Nephron progenitor cell (in vitro differentiated cells): ENCODE measurements around the gene RILP.

Experiments used
- DNase-seq: peaks from one replicate; pipeline ENCODE4 v3.0.0; 2021
- H3K27ac Mint-ChIP-seq: 2 replicates; pipeline ENCODE4 v1.8.0; 2021; ENCODE audit warnings: mild to moderate bottlenecking, moderate library complexity, mixed read lengths
- H3K27me3 Mint-ChIP-seq: 2 replicates; pipeline ENCODE4 v1.8.0; 2021; ENCODE audit warnings: mild to moderate bottlenecking, low read depth, mixed read lengths; ENCODE audit not compliant: poor library complexity
- H3K36me3 Mint-ChIP-seq: 2 replicates; pipeline ENCODE4 v1.8.0; 2021; ENCODE audit warnings: low read depth, mixed read lengths
- H3K4me1 Mint-ChIP-seq: 2 replicates; pipeline ENCODE4 v1.8.0; 2021; ENCODE audit warnings: mixed read lengths
- H3K4me3 Mint-ChIP-seq: 2 replicates; pipeline ENCODE4 v1.8.0; 2021; ENCODE audit warnings: mild to moderate bottlenecking, moderate library complexity, mixed read lengths
- H3K9me3 Mint-ChIP-seq: 2 replicates; pipeline ENCODE4 v1.8.0; 2021; ENCODE audit warnings: mild to moderate bottlenecking, moderate library complexity, mixed read lengths
- CTCF ChIP-seq: fragments of 200-600 bp; sonication (generic); IDR thresholded peaks from 2 replicates; pipeline ENCODE4 v1.5.0; 2021; ENCODE audit warnings: antibody characterized with exemption

RILP gene

GRCh38 chr17:1634841-1635650 lies 14.6 kb downstream of the RILP start:
- H3K27ac Mint-ChIP-seq: no peak overlapping the region
- H3K36me3 Mint-ChIP-seq: no peaks in the 10 kb centered on the region
- TF ChIP-seq CTCF: no peak
- H3K4me3 Mint-ChIP-seq: no peak overlapping the region
- H3K27me3 Mint-ChIP-seq: peaks cover 26% of the 10 kb centered on the region
- no peaks in the 10 kb centered on the region for H3K9me3 Mint-ChIP-seq
- DNase-seq: no peak
- H3K4me1 Mint-ChIP-seq: peaks cover 27% of the 10 kb centered on the region

GRCh38 chr17:1630662-1631061 lies 19.0 kb downstream of the RILP start:
- no peak for DNase-seq
- no peaks in the 10 kb centered on the region for H3K36me3 Mint-ChIP-seq
- no peak overlapping the region for H3K27ac Mint-ChIP-seq
- H3K4me1 Mint-ChIP-seq: peaks cover 22% of the 10 kb centered on the region
- H3K27me3 Mint-ChIP-seq: peaks cover 53% of the 10 kb centered on the region
- no peaks in the 10 kb centered on the region for H3K9me3 Mint-ChIP-seq
- H3K4me3 Mint-ChIP-seq: peak overlapping the region; percentile 80
- no peak for TF ChIP-seq CTCF

- Mint-ChIP-seq H3K4me3 (peak overlapping the region; percentile 80), H3K36me3 (no peaks in the 10 kb centered on the region), H3K4me1 (peaks cover 27% of the 10 kb centered on the region), H3K27me3 (peaks cover 53% of the 10 kb centered on the region), H3K27ac (no peak overlapping the region), H3K9me3 (no peaks in the 10 kb centered on the region)
- peak; percentile 40 for DNase-seq
- TF ChIP-seq CTCF: peak; percentile 19
These were observed 20.0 kb downstream of the RILP start for GRCh38 chr17:1629504-1630310.

DNA sequence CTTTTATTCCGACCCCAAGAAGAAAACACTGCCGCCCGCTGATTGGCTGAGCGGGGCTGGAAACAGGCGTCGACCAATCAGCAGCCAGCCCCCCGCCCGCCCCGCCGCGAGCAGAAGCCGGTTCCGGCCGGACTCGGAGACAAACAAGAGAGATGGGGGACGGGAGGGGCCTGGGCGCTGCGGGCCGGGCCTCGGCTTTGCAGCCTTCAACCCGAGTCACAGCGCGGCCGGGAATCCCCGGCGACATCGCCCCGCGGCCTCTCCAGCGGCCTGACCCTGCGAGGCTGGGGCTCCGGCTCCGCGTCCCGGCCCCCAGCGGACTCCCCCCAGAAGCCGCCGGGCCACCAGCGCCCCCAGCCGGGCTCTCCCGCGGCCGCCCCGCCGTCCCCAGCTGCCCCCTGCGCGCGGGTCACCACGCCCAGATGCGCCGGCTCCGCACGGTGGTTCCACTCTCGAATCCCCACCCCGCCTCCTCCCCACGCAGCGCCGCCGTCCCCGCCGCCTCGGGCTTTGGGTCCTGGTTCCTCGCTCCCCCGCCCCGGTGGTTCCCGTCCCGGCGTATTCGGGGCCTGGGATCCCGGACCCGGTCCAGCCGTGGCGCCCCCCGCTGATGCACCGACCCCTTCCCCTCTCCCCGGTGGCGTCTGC lies 20.7 kb downstream of the RILP start:
- H3K27ac Mint-ChIP-seq: peak overlapping the region; percentile 74
- peak; percentile 94 for DNase-seq
- no peaks in the 10 kb centered on the region for H3K9me3 Mint-ChIP-seq
- peaks cover 53% of the 10 kb centered on the region for H3K27me3 Mint-ChIP-seq
- peaks cover 27% of the 10 kb centered on the region for H3K4me1 Mint-ChIP-seq
- no peak for TF ChIP-seq CTCF
- H3K4me3 Mint-ChIP-seq: peak overlapping the region; percentile 84
- H3K36me3 Mint-ChIP-seq: no peaks in the 10 kb centered on the region

DNA sequence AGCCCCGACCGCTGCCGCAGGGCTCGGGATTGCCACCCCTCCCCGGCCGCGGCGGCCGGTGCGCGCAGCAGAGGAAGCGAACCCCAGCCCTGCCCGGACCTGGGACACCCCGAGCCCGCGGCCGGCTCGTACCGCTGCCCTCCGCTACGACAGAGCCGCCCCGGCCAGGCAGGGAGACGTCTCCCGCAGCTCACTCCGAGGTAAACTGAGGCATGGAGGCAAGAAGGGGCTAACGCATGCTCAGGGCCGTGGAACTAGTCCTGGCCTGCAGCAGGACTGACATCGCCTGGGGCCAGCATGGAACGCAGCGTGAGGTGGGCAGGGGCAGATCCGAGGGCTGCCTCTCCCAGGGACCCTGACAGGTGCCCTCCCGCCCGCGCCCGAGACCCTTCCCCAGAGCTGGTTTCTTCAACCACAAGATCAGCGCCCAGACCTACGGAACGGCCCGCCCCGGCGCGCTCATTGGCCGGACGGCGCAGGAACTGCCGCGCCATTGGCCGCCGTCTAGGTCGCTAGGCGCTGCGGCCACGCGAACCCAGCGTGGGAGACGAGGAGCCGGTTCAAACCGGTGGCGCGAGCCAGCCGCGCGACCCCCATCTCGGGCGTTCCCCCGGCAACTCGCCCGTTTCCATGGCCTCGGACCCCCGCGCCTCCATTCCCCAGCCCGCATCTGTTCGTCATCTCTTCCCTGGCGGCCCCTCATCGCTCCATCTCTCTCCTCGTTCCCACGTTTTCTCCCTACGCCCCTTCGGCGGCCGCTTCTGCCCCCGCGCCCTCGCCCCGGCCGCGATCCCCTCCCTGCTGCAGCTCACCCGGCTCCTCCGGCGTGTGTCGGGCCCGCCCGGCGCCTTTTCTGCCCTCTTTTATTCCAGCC lies 21.4 kb downstream of the RILP start, which contains the start of gene SLC43A2:
SLC43A2 (minus strand) TSS at position 853 of the 874 bp plus-strand sequence. CDS start 960 bp downstream, outside the sequence.
- no peaks in the 10 kb centered on the region for H3K36me3 Mint-ChIP-seq
- H3K27ac Mint-ChIP-seq: peak within 1 kb of the TSS; percentile 74
- TF ChIP-seq CTCF: no peak
- peak; percentile 85 for DNase-seq
- peaks cover 53% of the 10 kb centered on the region for H3K27me3 Mint-ChIP-seq
- peaks cover 27% of the 10 kb centered on the region for H3K4me1 Mint-ChIP-seq
- H3K4me3 Mint-ChIP-seq: peak within 1 kb of the TSS; percentile 84
- no peaks in the 10 kb centered on the region for H3K9me3 Mint-ChIP-seq
